Measurements from ENCODE around the gene ZMYND19. TPM values are rescaled to one million over a fixed set of nuclear protein-coding genes. Genes with fewer than 3 reads are reported as not detected.
A peak's percentile ranks its signal among the peaks of the same experiment; 100 is the strongest.

Gene ZMYND19
- total RNA-seq, 5 donors from 2014 or later (not counting 1 experiment from before 2014, with no cell fraction given): 18.7 to 42.0 (median 33.3) TPM

GRCh38 chr9:137621131-137621757 lies 30.9 kb upstream of the ZMYND19 start:
- peaks cover 3% of the 10 kb centered on the region for H3K36me3 Mint-ChIP-seq
- Histone ChIP-seq H3K36me3 (ENCODE audit: control insufficient read depth in 2 of 2, extremely low read depth in 1 of 2, insufficient read depth in 1 of 2, low read length in 1 of 2) (peaks cover 5 to 7% of the 10 kb centered on the region in 2 donors), H3K27me3 (replicated peaks in 1 of 2; ENCODE audit: control insufficient read depth in 2 of 2, extremely low read depth in 1 of 2, insufficient read depth in 2 of 2, low read length in 1 of 2) (no peaks in the 10 kb centered on the region), H3K9me3 (no peaks in the 10 kb centered on the region), H3K4me1 (ENCODE audit: control insufficient read depth in 1 of 2, extremely low read depth in 1 of 2, insufficient read depth in 2 of 2, low read length in 2 of 2) (peaks cover 27 to 65% of the 10 kb centered on the region in 2 experiments), H3K27ac (ENCODE audit: low read length) (no peak overlapping the region), H3K4me3 (ENCODE audit: control insufficient read depth in 1 of 2, extremely low read depth in 1 of 2, low read length in 1 of 2) (no peak overlapping the region)
- ATAC-seq (replicated peaks in 1 of 4) (no peak), DNase-seq (peak in 1 of 35 experiments; percentile 36)
- peak overlapping the region; percentile 44 to 81 (median 56) for H3K4me3 Mint-ChIP-seq
- no peaks in the 10 kb centered on the region for H3K9me3 Mint-ChIP-seq
- H3K4me1 Mint-ChIP-seq: peaks cover 54 to 62% (median 57%) of the 10 kb centered on the region in 3 donors
- 100% methylated on average over 1 of the region's 6 CpGs for WGBS (ENCODE audit: insufficient coverage)
- ChIA-PET POLR2A (interaction anchor here in 1 of 2 donors (0.6 kb wide), 1 partner anchor 320 kb away, joined by 3 read pairs; no protein-coding TSS in a partner anchor), CTCF (no interaction called here)
- no peaks in the 10 kb centered on the region for H3K27me3 Mint-ChIP-seq
- peak overlapping the region; percentile 36 to 55 for H3K27ac Mint-ChIP-seq

- WGBS (ENCODE audit: insufficient coverage): 70% methylated on average over 7 of the region's 7 CpGs
- Mint-ChIP-seq H3K4me1 (peaks cover 51 to 62% (median 56%) of the 10 kb centered on the region in 3 donors), H3K9me3 (no peaks in the 10 kb centered on the region), H3K36me3 (peaks cover 3% of the 10 kb centered on the region), H3K4me3 (peak overlapping the region; percentile 44 to 81 (median 56)), H3K27me3 (no peaks in the 10 kb centered on the region), H3K27ac (peak overlapping the region in 1 of 2 donors; percentile 50)
- POLR2A ChIA-PET: interaction anchor here in 1 of 2 donors (0.6 kb wide), 1 partner anchor 319 kb away, joined by 3 read pairs; no protein-coding TSS in a partner anchor
- CTCF ChIA-PET: no interaction called here
- DNase-seq (no peak), ATAC-seq (replicated peaks in 1 of 4) (no peak)
- Histone ChIP-seq H3K27me3 (replicated peaks in 1 of 2; ENCODE audit: control insufficient read depth in 2 of 2, extremely low read depth in 1 of 2, insufficient read depth in 2 of 2, low read length in 1 of 2) (no peaks in the 10 kb centered on the region), H3K36me3 (ENCODE audit: control insufficient read depth in 2 of 2, extremely low read depth in 1 of 2, insufficient read depth in 1 of 2, low read length in 1 of 2) (peaks cover 7 to 8% of the 10 kb centered on the region in 2 donors), H3K27ac (ENCODE audit: low read length) (no peak overlapping the region), H3K9me3 (no peaks in the 10 kb centered on the region), H3K4me3 (ENCODE audit: control insufficient read depth in 1 of 2, extremely low read depth in 1 of 2, low read length in 1 of 2) (no peak overlapping the region), H3K4me1 (ENCODE audit: control insufficient read depth in 1 of 2, extremely low read depth in 1 of 2, insufficient read depth in 2 of 2, low read length in 2 of 2) (peaks cover 27 to 60% of the 10 kb centered on the region in 2 experiments)
These were observed 30.3 kb upstream of the ZMYND19 start for GRCh38 chr9:137620581-137620980.

DNA sequence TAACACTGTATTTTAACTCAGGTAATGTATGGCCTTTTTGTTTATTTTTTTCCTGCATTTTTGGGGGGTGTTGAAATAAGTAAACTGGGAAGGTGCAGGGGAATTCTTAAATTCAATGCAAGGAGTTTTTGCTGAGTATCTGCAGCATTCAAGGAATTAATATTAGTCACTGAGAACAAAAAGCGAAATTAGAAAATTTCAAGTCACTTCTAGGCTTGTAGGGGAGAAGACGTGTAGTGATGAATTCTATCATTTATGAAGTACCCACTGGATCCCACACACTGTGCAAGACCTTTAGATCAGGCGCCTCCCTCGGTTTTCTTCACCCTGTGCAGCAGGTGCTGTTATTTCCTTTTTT lies 29.7 kb upstream of the ZMYND19 start:
- peaks cover 24 to 56% of the 10 kb centered on the region in 2 experiments for H3K4me1 ChIP-seq (ENCODE audit: control insufficient read depth in 1 of 2, extremely low read depth in 1 of 2, insufficient read depth in 2 of 2, low read length in 2 of 2)
- H3K4me3 ChIP-seq (ENCODE audit: control insufficient read depth in 1 of 2, extremely low read depth in 1 of 2, low read length in 1 of 2): peak overlapping the region; percentile 57 to 91
- peaks cover 46 to 56% (median 50%) of the 10 kb centered on the region in 3 donors for H3K4me1 Mint-ChIP-seq
- ATAC-seq (replicated peaks in 1 of 4): no peak
- no peaks in the 10 kb centered on the region for H3K9me3 ChIP-seq
- peak overlapping the region; percentile 81 to 92 (median 83) for H3K4me3 Mint-ChIP-seq
- ChIA-PET POLR2A (interaction anchor here in 1 of 2 donors (0.5 kb wide), 1 partner anchor 46 kb away, joined by 4 read pairs; no protein-coding TSS in a partner anchor), CTCF (no interaction called here)
- H3K27ac ChIP-seq (ENCODE audit: low read length): peak overlapping the region; percentile 27
- peaks cover 3% of the 10 kb centered on the region for H3K36me3 Mint-ChIP-seq
- H3K27ac Mint-ChIP-seq: peak overlapping the region; percentile 78 to 82
- H3K9me3 Mint-ChIP-seq: no peaks in the 10 kb centered on the region
- no CpG with 5 or more reads among the region's 4 CpGs for WGBS (ENCODE audit: insufficient coverage)
- DNase-seq: no peak
- H3K27me3 Mint-ChIP-seq: no peaks in the 10 kb centered on the region
- H3K36me3 ChIP-seq (ENCODE audit: control insufficient read depth in 2 of 2, extremely low read depth in 1 of 2, insufficient read depth in 1 of 2, low read length in 1 of 2): peaks cover 7 to 14% of the 10 kb centered on the region in 2 donors
- no peaks in the 10 kb centered on the region for H3K27me3 ChIP-seq (replicated peaks in 1 of 2; ENCODE audit: control insufficient read depth in 2 of 2, extremely low read depth in 1 of 2, insufficient read depth in 2 of 2, low read length in 1 of 2)

GRCh38 chr9:137619240-137620047 lies 29.1 kb upstream of the ZMYND19 start:
- peak in 9 of 35 experiments; percentile 8 to 52 (median 25) for DNase-seq
- CTCF ChIA-PET: interaction anchor here in 1 of 2 donors (0.6 kb wide), 1 partner anchor 468 kb away, joined by 3 read pairs; no protein-coding TSS in a partner anchor

GRCh38 chr9:137618105-137619067 lies 28.1 kb upstream of the ZMYND19 start, which contains the start of gene EHMT1:
Gene EHMT1, plus strand, starts transcription at chr9:137619005. Its CDS starts 24 bp downstream, at chr9:137619029.
- H3K27ac ChIP-seq (ENCODE audit: low read length): peak within 1 kb of the TSS; percentile 83
- peaks cover 2% of the 10 kb centered on the region for H3K36me3 Mint-ChIP-seq
- ChIA-PET POLR2A (interaction anchor here (0.5 to 0.8 kb wide), 2 partner anchors 28 to 1659 kb away, joined by 3 to 6 read pairs; partner anchors contain the start of gene ZMYND19 (in 1 of the 2)), CTCF (interaction anchor here in 1 of 2 donors (0.6 kb wide), 1 partner anchor 467 kb away, joined by 3 read pairs; no protein-coding TSS in a partner anchor)
- under 1% methylated on average over 77 of the region's 94 CpGs for WGBS (ENCODE audit: insufficient coverage)
- no peaks in the 10 kb centered on the region for H3K27me3 ChIP-seq (replicated peaks in 1 of 2; ENCODE audit: control insufficient read depth in 2 of 2, extremely low read depth in 1 of 2, insufficient read depth in 2 of 2, low read length in 1 of 2)
- peaks cover 39 to 45% (median 44%) of the 10 kb centered on the region in 3 donors for H3K4me1 Mint-ChIP-seq
- H3K9me3 ChIP-seq: no peaks in the 10 kb centered on the region
- peak within 1 kb of the TSS; percentile 81 to 92 (median 83) for H3K4me3 Mint-ChIP-seq
- DNase-seq (peak; percentile 68 to 96 (median 85)), ATAC-seq (replicated peaks in 1 of 4) (peak; percentile 84 to 89 (median 86))
- H3K27me3 Mint-ChIP-seq: no peaks in the 10 kb centered on the region
- peak within 1 kb of the TSS; percentile 66 to 95 for H3K4me3 ChIP-seq (ENCODE audit: control insufficient read depth in 1 of 2, extremely low read depth in 1 of 2, low read length in 1 of 2)
- peak within 1 kb of the TSS; percentile 87 to 92 for H3K27ac Mint-ChIP-seq
- H3K9me3 Mint-ChIP-seq: no peaks in the 10 kb centered on the region
- H3K4me1 ChIP-seq (ENCODE audit: control insufficient read depth in 1 of 2, extremely low read depth in 1 of 2, insufficient read depth in 2 of 2, low read length in 2 of 2): peaks cover 24 to 49% of the 10 kb centered on the region in 2 experiments
- peaks cover 12 to 28% of the 10 kb centered on the region in 2 donors for H3K36me3 ChIP-seq (ENCODE audit: control insufficient read depth in 2 of 2, extremely low read depth in 1 of 2, insufficient read depth in 1 of 2, low read length in 1 of 2)

More at GRCh38 chr9:137619240-137620047, 29.1 kb upstream of the ZMYND19 start:
- H3K4me1 ChIP-seq (ENCODE audit: control insufficient read depth in 1 of 2, extremely low read depth in 1 of 2, insufficient read depth in 2 of 2, low read length in 2 of 2): peaks cover 24 to 52% of the 10 kb centered on the region in 2 experiments
- peak overlapping the region; percentile 27 for H3K27ac ChIP-seq (ENCODE audit: low read length)
- H3K9me3 Mint-ChIP-seq: no peaks in the 10 kb centered on the region
- H3K4me3 ChIP-seq (ENCODE audit: control insufficient read depth in 1 of 2, extremely low read depth in 1 of 2, low read length in 1 of 2): peak overlapping the region; percentile 57 to 91
- no peaks in the 10 kb centered on the region for H3K9me3 ChIP-seq
- POLR2A ChIA-PET: interaction anchor here in 1 of 2 donors (0.5 to 0.8 kb wide), 2 partner anchors 29 to 46 kb away, joined by 3 to 4 read pairs; partner anchors contain the start of gene ZMYND19
- peaks cover 43 to 50% (median 49%) of the 10 kb centered on the region in 3 donors for H3K4me1 Mint-ChIP-seq
- peak overlapping the region; percentile 81 to 92 (median 83) for H3K4me3 Mint-ChIP-seq
- peak; percentile 7 to 16 (median 14) for ATAC-seq (replicated peaks in 1 of 4)
- H3K36me3 ChIP-seq (ENCODE audit: control insufficient read depth in 2 of 2, extremely low read depth in 1 of 2, insufficient read depth in 1 of 2, low read length in 1 of 2): peaks cover 8 to 19% of the 10 kb centered on the region in 2 donors
- H3K27me3 ChIP-seq (replicated peaks in 1 of 2; ENCODE audit: control insufficient read depth in 2 of 2, extremely low read depth in 1 of 2, insufficient read depth in 2 of 2, low read length in 1 of 2): no peaks in the 10 kb centered on the region
- H3K27ac Mint-ChIP-seq: peak overlapping the region; percentile 78 to 82
- no peaks in the 10 kb centered on the region for H3K27me3 Mint-ChIP-seq
- H3K36me3 Mint-ChIP-seq: peaks cover 5% of the 10 kb centered on the region
- WGBS (ENCODE audit: insufficient coverage): 1% methylated on average over 58 of the region's 58 CpGs

Measured in T-cell (primary cell).